Activated CD4-positive, CD25-positive, alpha-beta regulatory T cell treated with anti-CD3 and anti-CD28 coated beads, Interleukin-2, amount 50 U/mL, for 24 hours (primary cell): ENCODE results near the gene FBXL17.
"Not testable (repeated sequence)": the region's sequence is repeated elsewhere in the genome, so short reads cannot be mapped to it uniquely, and the experiment has no call there.

Experiments used
- ATAC-seq, 2 donors: fragments of 150-1000 bp; cut with Tn5 transposase; one replicate each; pipeline ENCODE4 v1.10.0; 2021; ENCODE audit warnings: mild to moderate bottlenecking in 1 of 2, moderate library complexity in 1 of 2

Gene FBXL17

GRCh38 chr5:108238936-108239887, 142.7 kb downstream of the FBXL17 start:
- no peak for ATAC-seq

- ATAC-seq, result no peak
These were observed 143.4 kb downstream of the FBXL17 start for GRCh38 chr5:108238461-108238860.

- no peak for ATAC-seq
These were observed 148.2 kb downstream of the FBXL17 start for GRCh38 chr5:108233617-108234155.

- no peak for ATAC-seq
These were observed 149.1 kb downstream of the FBXL17 start for GRCh38 chr5:108232805-108233204.

- no peak for ATAC-seq
These were observed 159.9 kb downstream of the FBXL17 start for GRCh38 chr5:108222011-108222410.

- no peak for ATAC-seq
These were observed 161.1 kb downstream of the FBXL17 start for GRCh38 chr5:108220834-108221233.

GRCh38 chr5:108216890-108217289, 165.0 kb downstream of the FBXL17 start:
- no peak for ATAC-seq

- no peak for ATAC-seq
These were observed 167.0 kb downstream of the FBXL17 start for GRCh38 chr5:108214857-108215256.

- ATAC-seq, result no peak
These were observed 169.0 kb downstream of the FBXL17 start for GRCh38 chr5:108212775-108213346.

- no peak for ATAC-seq
These were observed 175.2 kb downstream of the FBXL17 start for GRCh38 chr5:108206707-108207106.

- ATAC-seq, result no peak
These were observed 180.2 kb downstream of the FBXL17 start for GRCh38 chr5:108201721-108202120.

GRCh38 chr5:108196276-108196675, 185.6 kb downstream of the FBXL17 start:
- ATAC-seq, result no peak

GRCh38 chr5:108193021-108193795, 188.7 kb downstream of the FBXL17 start:
- no peak for ATAC-seq

GRCh38 chr5:108184940-108185339, 197.0 kb downstream of the FBXL17 start:
- no peak for ATAC-seq

- no peak for ATAC-seq
These were observed 199.9 kb downstream of the FBXL17 start for GRCh38 chr5:108181975-108182374.

GRCh38 chr5:108174286-108174685, 207.6 kb downstream of the FBXL17 start:
- ATAC-seq, result no peak

GRCh38 chr5:108171759-108172158, 210.1 kb downstream of the FBXL17 start:
- ATAC-seq, result no peak

- ATAC-seq, result no peak
These were observed 213.0 kb downstream of the FBXL17 start for GRCh38 chr5:108168915-108169314.

- ATAC-seq, result no peak
These were observed 214.7 kb downstream of the FBXL17 start for GRCh38 chr5:108167174-108167573.

- ATAC-seq, result no peak
These were observed 217.3 kb downstream of the FBXL17 start for GRCh38 chr5:108164574-108164973.

GRCh38 chr5:108152854-108153253, 229.0 kb downstream of the FBXL17 start:
- not testable (repeated sequence) for ATAC-seq

- ATAC-seq, result no peak
These were observed 232.5 kb downstream of the FBXL17 start for GRCh38 chr5:108149369-108149768.

GRCh38 chr5:108148715-108149139, 233.2 kb downstream of the FBXL17 start:
- ATAC-seq, result no peak
